Kidney (tissue), 14 donors: ENCODE results near the gene FARP1. TPM values are rescaled to one million over a fixed set of nuclear protein-coding genes. Genes with fewer than 3 reads are reported as not detected.

Source experiments
- DNase-seq, 5 donors: peaks; one replicate each; pipeline ENCODE4 v3.0.0-alpha.2; 2013 to 2020
- FAIRE-seq: peaks from 2 replicates; lab custom pipeline; 2012; peaks lifted over from hg19 to GRCh38; lab: Jason Lieb, UNC
- H3K27ac ChIP-seq, 2 donors: one replicate each; pipeline ENCODE4 v1.7.0; 2013; ENCODE audit warnings: low read depth in 2 of 2, low read length in 2 of 2, inconsistent platforms in 1 of 2
- H3K27me3 ChIP-seq: one replicate; pipeline ENCODE4 v1.7.1; 2013; ENCODE audit warnings: low read length, inconsistent platforms; ENCODE audit not compliant: control insufficient read depth, insufficient read depth
- H3K36me3 ChIP-seq, 3 donors: one replicate each; pipeline versions ENCODE4 v1.7.0 to v1.7.1; 2013; ENCODE audit warnings: low read length in 3 of 3, control low read depth in 1 of 3, inconsistent platforms in 1 of 3; ENCODE audit not compliant: insufficient read depth in 3 of 3, control insufficient read depth in 2 of 3
- H3K4me1 ChIP-seq, 3 donors: one replicate each; pipeline versions ENCODE4 v1.7.0 to v1.7.1; 2013; ENCODE audit warnings: low read length in 3 of 3, inconsistent platforms in 1 of 3, low read depth in 1 of 3; ENCODE audit not compliant: control insufficient read depth in 2 of 3, insufficient read depth in 2 of 3
- H3K4me3 ChIP-seq, 3 donors: one replicate each; pipeline versions ENCODE4 v1.7.0 to v1.8.1; 2013; ENCODE audit warnings: low read length in 3 of 3, control low read depth in 1 of 3, inconsistent platforms in 1 of 3
- H3K9ac ChIP-seq, 3 donors: one replicate each; pipeline versions ENCODE4 v1.7.0 to v1.7.1; 2013; ENCODE audit warnings: low read length in 3 of 3, control low read depth in 1 of 3, inconsistent platforms in 1 of 3
- H3K9me3 ChIP-seq, 3 donors: one replicate each; pipeline versions ENCODE4 v1.7.0 to v1.7.1; 2013; ENCODE audit warnings: low read length in 3 of 3, control low read depth in 1 of 3, inconsistent platforms in 1 of 3; ENCODE audit not compliant: control insufficient read depth in 2 of 3, insufficient read depth in 1 of 3
- CTCF ChIP-seq: IDR thresholded peaks from 3 replicates; pipeline ENCODE4 v1.5.1; 2012; ENCODE audit warnings: mild to moderate bottlenecking, moderate library complexity, borderline replicate concordance; ENCODE audit not compliant: insufficient read depth; ENCODE audit errors: extremely low read depth
- intact Hi-C: fragments of 100-400 bp; cut with DNase I; formaldehyde crosslinking; loops from one replicate; pipeline ENCODE4 v1.11.1; 2022
- polyA plus RNA-seq: library from polyadenylated mRNA; stranded (reverse); fragments of 350-450 nt; fragmentation: Illumina TruSeq; extraction: RNeasy Lipid Tissue Mini Kit (QIAGEN cat#74804); gene quantifications from one replicate; pipeline ENCODE4 v1.2.3, GENCODE V29; 2014; ENCODE audit warnings: low read depth, low replicate concordance; ENCODE audit not compliant: insufficient read depth
- total RNA-seq: library from RNA; stranded (reverse); fragmentation: NEBNext Ultra II Directional; extraction: Animal tissue kit (Norgen Biotek cat#: 25700); gene quantifications from one replicate; pipeline ENCODE4 v1.2.1, GENCODE V29; 2021
- donor health status: control.
- donor health status: control.
- donor health status: control.
- donor health status: control.
- donor health status: control.
- donor health status: DM: yes; HTN: yes; CAD: no.
- donor health status: Normal renal cell carcinoma (clear cell type).

Gene FARP1
- total and polyA plus RNA-seq, 2 donors from 2014 or later, result 123 to 229 TPM

GRCh38 chr13:98396071-98396710, 253.3 kb downstream of the FARP1 start:
- no peak overlapping the region for H3K9ac ChIP-seq
- H3K9me3 ChIP-seq, result no peaks in the 10 kb centered on the region
- H3K36me3 ChIP-seq, result peaks cover 5 to 49% (median 13%) of the 10 kb centered on the region in 3 donors
- FAIRE-seq (no peak), DNase-seq (no peak)
- no peak overlapping the region for H3K27ac ChIP-seq
- no peak overlapping the region for H3K4me3 ChIP-seq
- H3K4me1 ChIP-seq, result no peaks in the 10 kb centered on the region
- intact Hi-C loops, result loop anchor here (10.0 kb wide), 1 partner anchor 241 kb away; no protein-coding TSS in a partner anchor
- TF ChIP-seq CTCF, result no peak
- no peaks in the 10 kb centered on the region for H3K27me3 ChIP-seq

GRCh38 chr13:98397221-98397620, 254.3 kb downstream of the FARP1 start:
- no peaks in the 10 kb centered on the region for H3K27me3 ChIP-seq
- intact Hi-C loops, result loop anchor here (10.0 kb wide), 1 partner anchor 242 kb away; no protein-coding TSS in a partner anchor
- no peak overlapping the region for H3K4me3 ChIP-seq
- H3K9me3 ChIP-seq, result no peaks in the 10 kb centered on the region
- no peaks in the 10 kb centered on the region for H3K4me1 ChIP-seq
- peak; percentile 31 for TF ChIP-seq CTCF
- DNase-seq (peak in 1 of 5 donors; percentile 51), FAIRE-seq (no peak)
- peaks cover 5 to 40% (median 13%) of the 10 kb centered on the region in 3 donors for H3K36me3 ChIP-seq
- H3K27ac ChIP-seq, result no peak overlapping the region
- no peak overlapping the region for H3K9ac ChIP-seq

- FAIRE-seq (no peak), DNase-seq (no peak)
- peaks cover 4 to 40% (median 13%) of the 10 kb centered on the region in 3 donors for H3K36me3 ChIP-seq
- no peaks in the 10 kb centered on the region for H3K9me3 ChIP-seq
- intact Hi-C loops, result loop anchor here (10.0 kb wide), 1 partner anchor 243 kb away; no protein-coding TSS in a partner anchor
- TF ChIP-seq CTCF, result no peak
- H3K27me3 ChIP-seq, result no peaks in the 10 kb centered on the region
- no peak overlapping the region for H3K4me3 ChIP-seq
- H3K27ac ChIP-seq, result no peak overlapping the region
- H3K4me1 ChIP-seq, result no peaks in the 10 kb centered on the region
- no peak overlapping the region for H3K9ac ChIP-seq
Observed at GRCh38 chr13:98397861-98398260, 255.0 kb downstream of the FARP1 start.
